Liver (tissue), 9 donors: ENCODE measurements around the gene TECR. TPM values are rescaled to one million over a fixed set of nuclear protein-coding genes. Genes with fewer than 3 reads are reported as not detected.

Source experiments
- DNase-seq: peaks from one replicate; pipeline ENCODE4 v3.0.0-alpha.2; 2017; ENCODE audit warnings: low spot score
- H3K27ac ChIP-seq, 2 donors: one replicate each; pipeline ENCODE4 v1.7.0; 2013; ENCODE audit warnings: inconsistent platforms in 2 of 2, low read length in 2 of 2, control low read depth in 1 of 2, low read depth in 1 of 2, mild to moderate bottlenecking in 1 of 2
- H3K27me3 ChIP-seq, 4 donors: one replicate each; pipeline versions ENCODE4 v1.6.1 to v1.7.0; 2013; ENCODE audit warnings: low read length in 3 of 4, inconsistent platforms in 1 of 4, mild to moderate bottlenecking in 1 of 4, moderate library complexity in 1 of 4; ENCODE audit not compliant: control insufficient read depth in 4 of 4, insufficient read depth in 4 of 4
- H3K36me3 ChIP-seq, 4 donors: one replicate each; pipeline versions ENCODE4 v1.6.1 to v1.7.0; 2013; ENCODE audit warnings: low read length in 3 of 4, mild to moderate bottlenecking in 3 of 4, low read depth in 1 of 4, moderate library complexity in 1 of 4; ENCODE audit not compliant: control insufficient read depth in 4 of 4, insufficient read depth in 3 of 4
- H3K4me1 ChIP-seq, 4 donors: one replicate each; pipeline versions ENCODE4 v1.6.1 to v1.7.0; 2013; ENCODE audit warnings: low read length in 3 of 4, mild to moderate bottlenecking in 3 of 4, moderate library complexity in 1 of 4; ENCODE audit not compliant: control insufficient read depth in 4 of 4, insufficient read depth in 4 of 4
- H3K4me3 ChIP-seq, 3 donors: one replicate each; pipeline versions ENCODE4 v1.6.1 to v1.7.0; 2013; ENCODE audit warnings: low read length in 3 of 3, control low read depth in 1 of 3, low read depth in 1 of 3, mild to moderate bottlenecking in 1 of 3
- H3K9ac ChIP-seq, 2 donors: one replicate each; pipeline ENCODE4 v1.7.0; 2013; ENCODE audit warnings: low read length in 2 of 2, mild to moderate bottlenecking in 2 of 2, moderate library complexity in 2 of 2, control low read depth in 1 of 2, low read depth in 1 of 2
- H3K9me3 ChIP-seq, 4 donors: one replicate each; pipeline versions ENCODE4 v1.6.1 to v1.7.0; 2013; ENCODE audit warnings: low read length in 3 of 4; ENCODE audit not compliant: control insufficient read depth in 4 of 4
- EGR1 ChIP-seq, 2 donors: IDR thresholded peaks; 2 replicates each; pipeline ENCODE4 v1.6.1; 2016 to 2018; ENCODE audit warnings: antibody characterized with exemption in 2 of 2, low read depth in 2 of 2
- FOXA1 ChIP-seq: IDR thresholded peaks from 2 replicates; pipeline ENCODE4 v1.6.1; 2016; ENCODE audit warnings: antibody characterized with exemption
- FOXA2 ChIP-seq: IDR thresholded peaks from 2 replicates; pipeline ENCODE4 v1.6.1; 2016; ENCODE audit warnings: antibody characterized with exemption
- GABPA ChIP-seq, 2 donors: IDR thresholded peaks in 1 of 2; conservative IDR thresholded peaks in 1 of 2; 2 replicates each; pipeline ENCODE4 v1.6.1; 2016; ENCODE audit warnings: antibody characterized with exemption in 2 of 2, mild to moderate bottlenecking in 1 of 2, moderate library complexity in 1 of 2
- HNF4A ChIP-seq, 2 donors: conservative IDR thresholded peaks; 2 replicates each; pipeline ENCODE4 v1.6.1; 2016; ENCODE audit warnings: antibody characterized with exemption in 2 of 2, mild to moderate bottlenecking in 2 of 2
- JUND ChIP-seq, 2 donors: IDR thresholded peaks; 2 replicates each; pipeline ENCODE4 v1.6.1; 2016; ENCODE audit warnings: antibody characterized with exemption in 2 of 2
- NR2F2 ChIP-seq: IDR thresholded peaks from 2 replicates; pipeline ENCODE4 v1.6.1; 2016; ENCODE audit warnings: antibody characterized with exemption
- RAD21 ChIP-seq, 2 donors: IDR thresholded peaks; 2 replicates each; pipeline ENCODE4 v1.6.1; 2016; ENCODE audit warnings: antibody characterized with exemption in 2 of 2, mild to moderate bottlenecking in 2 of 2
- RXRA ChIP-seq, 2 donors: IDR thresholded peaks; 2 replicates each; pipeline ENCODE4 v1.6.1; 2017 to 2018; ENCODE audit warnings: antibody characterized with exemption in 2 of 2, mild to moderate bottlenecking in 1 of 2
- SP1 ChIP-seq: IDR thresholded peaks from 2 replicates; pipeline ENCODE4 v1.6.1; 2018; ENCODE audit warnings: antibody characterized with exemption, mild to moderate bottlenecking
- TAF1 ChIP-seq: conservative IDR thresholded peaks from 2 replicates; pipeline ENCODE4 v1.6.1; 2016; ENCODE audit warnings: antibody characterized with exemption, mild to moderate bottlenecking
- YY1 ChIP-seq: IDR thresholded peaks from 2 replicates; pipeline ENCODE4 v1.6.1; 2016; ENCODE audit warnings: antibody characterized with exemption, mild to moderate bottlenecking
- WGBS: extraction: QIAGEN DNeasy Blood & Tissue Kit; methylation state at CpG from one replicate; pipeline ENCODE4 v1.1.7; 2013; 5-methylcytosine and 5-hydroxymethylcytosine counted together
- polyA plus RNA-seq, 2 donors: library from polyadenylated mRNA; stranded (reverse) in 1 of 2; unstranded in 1 of 2; fragments of 200-250 nt in 1 of 2; fragments of >200 nt in 1 of 2; fragmentation: Nextera tagmentation in 1 of 2; extraction: Ambion mirVana in 1 of 2; gene quantifications; one replicate each; pipeline versions ENCODE4 v1.2.1 to v1.2.3, GENCODE V29; 2013 to 2015
- total RNA-seq, 2 donors: library from RNA; depleted of rRNA; stranded (reverse); fragments of >200 nt; gene quantifications; one replicate each; pipeline ENCODE4 v1.2.3, GENCODE V29; 2014
- TF ChIP-seq, protein P1 (sequence below): IDR thresholded peaks from 2 replicates; pipeline ENCODE4 v1.6.1; 2016; ENCODE audit warnings: antibody characterized with exemption
- TF ChIP-seq, protein P2 (sequence below): IDR thresholded peaks from 2 replicates; pipeline ENCODE4 v1.6.1; 2016; ENCODE audit warnings: antibody characterized with exemption, mild to moderate bottlenecking
- TF ChIP-seq, protein P3 (sequence below): fragments of 150-350 bp; IDR thresholded peaks from 2 replicates; pipeline ENCODE4 v1.5.1; 2017; ENCODE audit warnings: improper control_type of control experiment, low read depth, low read length; ENCODE audit not compliant: missing input control
- TF ChIP-seq, protein P4 (sequence below): IDR thresholded peaks from 2 replicates; pipeline ENCODE4 v1.6.1; 2016; ENCODE audit warnings: antibody characterized with exemption
- donor health status: healthy.
- donor health status: healthy.
- donor health status: healthy.
- donor health status: healthy.
- donor health status: healthy.

TECR gene
- total and polyA plus RNA-seq, 4 donors, result 26.4 to 157 (median 60.8) TPM

DNA sequence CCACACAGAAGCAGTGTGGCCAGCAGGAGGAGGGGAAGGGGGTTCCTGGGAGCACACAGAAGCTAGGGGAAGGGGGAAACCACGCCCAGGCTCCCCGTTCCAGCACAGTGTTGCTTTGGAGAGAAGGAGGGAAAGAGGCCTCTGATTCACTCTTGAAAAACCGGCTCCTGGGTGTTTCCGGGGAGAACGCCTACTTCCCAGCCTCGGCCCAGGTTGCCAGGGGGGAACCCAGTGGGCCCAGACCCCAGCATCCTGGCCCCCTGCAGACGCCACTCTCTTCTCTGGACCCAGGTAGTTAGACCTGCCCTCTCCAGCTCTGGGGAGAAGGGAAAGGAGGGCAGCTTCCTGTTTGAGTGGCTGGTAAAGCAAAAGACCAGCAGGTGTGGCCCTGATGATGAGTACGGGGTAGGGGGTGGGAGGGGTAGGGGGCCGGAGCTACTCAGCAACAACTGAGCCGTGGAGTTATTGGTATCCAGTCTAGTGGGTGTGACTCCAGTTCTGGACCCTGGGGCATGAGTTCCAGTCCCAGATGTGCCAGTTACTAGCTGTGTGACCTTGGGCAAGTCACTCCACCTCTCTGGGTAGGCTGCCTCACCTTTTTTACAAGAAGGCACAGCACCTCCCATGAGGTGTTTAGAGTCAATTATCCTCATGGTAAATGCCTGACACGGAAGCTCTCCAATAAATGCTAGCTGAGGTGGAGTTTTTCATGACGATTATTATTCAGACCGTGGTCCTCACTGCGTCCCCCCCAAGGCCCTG, 34.3 kb upstream of the TECR start:
- Histone ChIP-seq H3K36me3 (peaks cover 0 to 3% (median 2%) of the 10 kb centered on the region in 4 donors), H3K4me1 (peaks cover 3 to 30% (median 21%) of the 10 kb centered on the region in 4 donors), H3K27me3 (no peaks in the 10 kb centered on the region), H3K9me3 (no peaks in the 10 kb centered on the region), H3K27ac (no peak overlapping the region), H3K4me3 (peak overlapping the region; percentile 67 to 85 (median 70)), H3K9ac (peak overlapping the region in 1 of 2 donors; percentile 60)
- no peak for DNase-seq
- 45% methylated on average over 14 of the region's 14 CpGs for WGBS
- TF ChIP-seq TAF1, result no peak
- TF ChIP-seq, protein P1, sequence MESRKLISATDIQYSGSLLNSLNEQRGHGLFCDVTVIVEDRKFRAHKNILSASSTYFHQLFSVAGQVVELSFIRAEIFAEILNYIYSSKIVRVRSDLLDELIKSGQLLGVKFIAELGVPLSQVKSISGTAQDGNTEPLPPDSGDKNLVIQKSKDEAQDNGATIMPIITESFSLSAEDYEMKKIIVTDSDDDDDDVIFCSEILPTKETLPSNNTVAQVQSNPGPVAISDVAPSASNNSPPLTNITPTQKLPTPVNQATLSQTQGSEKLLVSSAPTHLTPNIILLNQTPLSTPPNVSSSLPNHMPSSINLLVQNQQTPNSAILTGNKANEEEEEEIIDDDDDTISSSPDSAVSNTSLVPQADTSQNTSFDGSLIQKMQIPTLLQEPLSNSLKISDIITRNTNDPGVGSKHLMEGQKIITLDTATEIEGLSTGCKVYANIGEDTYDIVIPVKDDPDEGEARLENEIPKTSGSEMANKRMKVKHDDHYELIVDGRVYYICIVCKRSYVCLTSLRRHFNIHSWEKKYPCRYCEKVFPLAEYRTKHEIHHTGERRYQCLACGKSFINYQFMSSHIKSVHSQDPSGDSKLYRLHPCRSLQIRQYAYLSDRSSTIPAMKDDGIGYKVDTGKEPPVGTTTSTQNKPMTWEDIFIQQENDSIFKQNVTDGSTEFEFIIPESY, result no peak
- TF ChIP-seq RAD21 (IDR thresholded peaks at IDR 0.05), result no peak
- no peak for TF ChIP-seq NR2F2
- TF ChIP-seq FOXA2, result no peak
- TF ChIP-seq YY1, result no peak
- TF ChIP-seq HNF4A (conservative IDR thresholded peaks at IDR 0.05), result no peak
- no peak for TF ChIP-seq RXRA (IDR thresholded peaks at IDR 0.05)
- TF ChIP-seq, protein P2, sequence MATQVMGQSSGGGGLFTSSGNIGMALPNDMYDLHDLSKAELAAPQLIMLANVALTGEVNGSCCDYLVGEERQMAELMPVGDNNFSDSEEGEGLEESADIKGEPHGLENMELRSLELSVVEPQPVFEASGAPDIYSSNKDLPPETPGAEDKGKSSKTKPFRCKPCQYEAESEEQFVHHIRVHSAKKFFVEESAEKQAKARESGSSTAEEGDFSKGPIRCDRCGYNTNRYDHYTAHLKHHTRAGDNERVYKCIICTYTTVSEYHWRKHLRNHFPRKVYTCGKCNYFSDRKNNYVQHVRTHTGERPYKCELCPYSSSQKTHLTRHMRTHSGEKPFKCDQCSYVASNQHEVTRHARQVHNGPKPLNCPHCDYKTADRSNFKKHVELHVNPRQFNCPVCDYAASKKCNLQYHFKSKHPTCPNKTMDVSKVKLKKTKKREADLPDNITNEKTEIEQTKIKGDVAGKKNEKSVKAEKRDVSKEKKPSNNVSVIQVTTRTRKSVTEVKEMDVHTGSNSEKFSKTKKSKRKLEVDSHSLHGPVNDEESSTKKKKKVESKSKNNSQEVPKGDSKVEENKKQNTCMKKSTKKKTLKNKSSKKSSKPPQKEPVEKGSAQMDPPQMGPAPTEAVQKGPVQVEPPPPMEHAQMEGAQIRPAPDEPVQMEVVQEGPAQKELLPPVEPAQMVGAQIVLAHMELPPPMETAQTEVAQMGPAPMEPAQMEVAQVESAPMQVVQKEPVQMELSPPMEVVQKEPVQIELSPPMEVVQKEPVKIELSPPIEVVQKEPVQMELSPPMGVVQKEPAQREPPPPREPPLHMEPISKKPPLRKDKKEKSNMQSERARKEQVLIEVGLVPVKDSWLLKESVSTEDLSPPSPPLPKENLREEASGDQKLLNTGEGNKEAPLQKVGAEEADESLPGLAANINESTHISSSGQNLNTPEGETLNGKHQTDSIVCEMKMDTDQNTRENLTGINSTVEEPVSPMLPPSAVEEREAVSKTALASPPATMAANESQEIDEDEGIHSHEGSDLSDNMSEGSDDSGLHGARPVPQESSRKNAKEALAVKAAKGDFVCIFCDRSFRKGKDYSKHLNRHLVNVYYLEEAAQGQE, result no peak
- TF ChIP-seq, protein P3, sequence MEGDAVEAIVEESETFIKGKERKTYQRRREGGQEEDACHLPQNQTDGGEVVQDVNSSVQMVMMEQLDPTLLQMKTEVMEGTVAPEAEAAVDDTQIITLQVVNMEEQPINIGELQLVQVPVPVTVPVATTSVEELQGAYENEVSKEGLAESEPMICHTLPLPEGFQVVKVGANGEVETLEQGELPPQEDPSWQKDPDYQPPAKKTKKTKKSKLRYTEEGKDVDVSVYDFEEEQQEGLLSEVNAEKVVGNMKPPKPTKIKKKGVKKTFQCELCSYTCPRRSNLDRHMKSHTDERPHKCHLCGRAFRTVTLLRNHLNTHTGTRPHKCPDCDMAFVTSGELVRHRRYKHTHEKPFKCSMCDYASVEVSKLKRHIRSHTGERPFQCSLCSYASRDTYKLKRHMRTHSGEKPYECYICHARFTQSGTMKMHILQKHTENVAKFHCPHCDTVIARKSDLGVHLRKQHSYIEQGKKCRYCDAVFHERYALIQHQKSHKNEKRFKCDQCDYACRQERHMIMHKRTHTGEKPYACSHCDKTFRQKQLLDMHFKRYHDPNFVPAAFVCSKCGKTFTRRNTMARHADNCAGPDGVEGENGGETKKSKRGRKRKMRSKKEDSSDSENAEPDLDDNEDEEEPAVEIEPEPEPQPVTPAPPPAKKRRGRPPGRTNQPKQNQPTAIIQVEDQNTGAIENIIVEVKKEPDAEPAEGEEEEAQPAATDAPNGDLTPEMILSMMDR, result no peak
- TF ChIP-seq GABPA (IDR thresholded peaks at IDR 0.05 in 1 of 2, conservative IDR thresholded peaks at IDR 0.05 in 1 of 2), result no peak
- TF ChIP-seq, protein P4, sequence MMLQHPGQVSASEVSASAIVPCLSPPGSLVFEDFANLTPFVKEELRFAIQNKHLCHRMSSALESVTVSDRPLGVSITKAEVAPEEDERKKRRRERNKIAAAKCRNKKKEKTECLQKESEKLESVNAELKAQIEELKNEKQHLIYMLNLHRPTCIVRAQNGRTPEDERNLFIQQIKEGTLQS, result no peak
- no peak for TF ChIP-seq SP1

DNA sequence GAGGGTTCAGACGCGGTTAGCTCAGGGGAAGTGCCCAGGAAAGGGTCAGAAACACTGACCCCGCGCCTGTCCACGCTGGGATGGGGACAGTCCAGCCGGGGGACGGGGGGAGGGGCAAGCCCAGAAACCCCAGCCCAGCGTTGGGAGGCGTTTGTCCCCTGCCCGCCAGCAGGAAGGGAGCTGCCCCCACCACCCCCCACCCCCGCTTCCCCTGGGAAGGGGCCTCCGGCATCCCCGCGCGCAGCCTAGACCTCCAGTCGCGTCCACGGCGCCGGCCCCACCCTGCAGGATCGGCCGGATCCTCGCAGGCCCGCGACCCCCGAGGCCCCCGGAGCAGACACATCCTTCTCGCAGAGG, 33.7 kb upstream of the TECR start:
- Histone ChIP-seq H3K36me3 (peaks cover 0 to 3% (median 2%) of the 10 kb centered on the region in 4 donors), H3K4me1 (peaks cover 3 to 30% (median 21%) of the 10 kb centered on the region in 4 donors), H3K27me3 (no peaks in the 10 kb centered on the region), H3K4me3 (peak overlapping the region; percentile 67 to 85 (median 70)), H3K9me3 (no peaks in the 10 kb centered on the region), H3K27ac (peak overlapping the region in 1 of 2 donors; percentile 32), H3K9ac (peak overlapping the region in 1 of 2 donors; percentile 60)
- DNase-seq, result no peak
- under 1% methylated on average over 28 of the region's 28 CpGs for WGBS
- no peak for TF ChIP-seq GABPA (IDR thresholded peaks at IDR 0.05 in 1 of 2, conservative IDR thresholded peaks at IDR 0.05 in 1 of 2)
- no peak for TF ChIP-seq RXRA (IDR thresholded peaks at IDR 0.05)
- no peak for TF ChIP-seq YY1
- no peak for TF ChIP-seq SP1
- TF ChIP-seq, protein P1, result no peak
- no peak for TF ChIP-seq JUND (IDR thresholded peaks at IDR 0.05)
- no peak for TF ChIP-seq HNF4A (conservative IDR thresholded peaks at IDR 0.05)
- no peak for TF ChIP-seq FOXA2
- no peak for TF ChIP-seq FOXA1
- TF ChIP-seq EGR1 (IDR thresholded peaks at IDR 0.05; ENCODE audit: low read depth in 2 of 2), result no peak
- TF ChIP-seq, protein P2, result no peak
- TF ChIP-seq, protein P4, result no peak
